ENCODE data around the gene PRR18. TPM values are rescaled to one million over a fixed set of nuclear protein-coding genes. Genes with fewer than 3 reads are reported as not detected.

PRR18 gene
- total and polyA plus RNA-seq, 9 of the 15 experiments (the other 6 are each of a cell fraction or from before 2014, with no cell fraction given) = not detected

DNA sequence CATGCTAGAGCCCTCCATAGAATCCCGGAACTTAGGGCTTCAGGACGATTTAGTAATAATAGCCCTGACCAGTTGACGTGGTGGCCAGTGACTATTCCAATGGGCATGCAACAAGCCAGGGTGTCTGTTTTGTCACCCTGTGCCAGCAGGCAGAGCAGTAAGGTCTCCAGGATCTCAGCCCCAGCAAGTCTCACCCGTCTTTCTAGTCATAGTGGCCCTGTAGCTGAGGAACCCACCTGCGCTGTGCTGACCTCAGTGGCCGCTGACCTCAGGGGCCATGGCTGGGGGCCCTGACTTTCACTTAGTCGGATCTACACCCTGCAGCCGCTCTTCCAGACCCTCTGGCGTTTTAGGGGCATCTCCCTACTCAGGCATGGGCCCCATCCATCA is 36.8 kb downstream of the PRR18 start:
- no TSS peak for BruUV-seq (replicated peaks)
- Histone ChIP-seq H3K4me1 (replicated peaks in 1 of 2; ENCODE audit: control insufficient read depth in 2 of 2, insufficient read depth in 2 of 2, low read length in 2 of 2) (peaks cover 0 to 6% of the 10 kb centered on the region in 2 experiments; a peak in 1 of 5 replicates), H2AFZ (ENCODE audit: low read depth, low read length) (no peak overlapping the region), H3K9me3 (replicated peaks; ENCODE audit: control insufficient read depth, insufficient read depth, low read depth, low read length) (no peaks in the 10 kb centered on the region), H3K4me3 (no peak overlapping the region), H3K36me3 (ENCODE audit: control insufficient read depth, insufficient read depth, low read length) (no peaks in the 10 kb centered on the region), H3K4me2 (ENCODE audit: insufficient read depth, low read length) (no peak overlapping the region), H3K9me1 (ENCODE audit: control insufficient read depth, insufficient read depth, low read length) (no peaks in the 10 kb centered on the region), H3K27me3 (ENCODE audit: control insufficient read depth in 2 of 2, insufficient read depth in 2 of 2, low read length in 2 of 2) (peaks cover 27 to 62% of the 10 kb centered on the region in 2 experiments), H3K27ac (ENCODE audit: extremely low read depth, low read depth, low read length) (no peak overlapping the region), H3K9ac (ENCODE audit: insufficient read depth in 1 of 2, low read depth in 2 of 2, low read length in 2 of 2) (no peak overlapping the region), H3K79me2 (ENCODE audit: control insufficient read depth, insufficient read depth, low read length) (no peaks in the 10 kb centered on the region), H4K20me1 (replicated peaks; ENCODE audit: control insufficient read depth, insufficient read depth, low read length) (0 out of 2 replicates have a peak, but pooled peaks cover 6% of the 10 kb centered on the region)
- intact Hi-C loops (cut with micrococcal nuclease) = loop anchor here (5.0 to 10.0 kb wide), 3 partner anchors 384 to 503 kb away; no protein-coding TSS in a partner anchor
- no peak for TF ChIP-seq DACH1 (IDR thresholded peaks at IDR 0.05; ENCODE audit: partially characterized antibody)
- no peak for TF ChIP-seq RFX1 (IDR thresholded peaks at IDR 0.05)
- TF ChIP-seq, protein P1, sequence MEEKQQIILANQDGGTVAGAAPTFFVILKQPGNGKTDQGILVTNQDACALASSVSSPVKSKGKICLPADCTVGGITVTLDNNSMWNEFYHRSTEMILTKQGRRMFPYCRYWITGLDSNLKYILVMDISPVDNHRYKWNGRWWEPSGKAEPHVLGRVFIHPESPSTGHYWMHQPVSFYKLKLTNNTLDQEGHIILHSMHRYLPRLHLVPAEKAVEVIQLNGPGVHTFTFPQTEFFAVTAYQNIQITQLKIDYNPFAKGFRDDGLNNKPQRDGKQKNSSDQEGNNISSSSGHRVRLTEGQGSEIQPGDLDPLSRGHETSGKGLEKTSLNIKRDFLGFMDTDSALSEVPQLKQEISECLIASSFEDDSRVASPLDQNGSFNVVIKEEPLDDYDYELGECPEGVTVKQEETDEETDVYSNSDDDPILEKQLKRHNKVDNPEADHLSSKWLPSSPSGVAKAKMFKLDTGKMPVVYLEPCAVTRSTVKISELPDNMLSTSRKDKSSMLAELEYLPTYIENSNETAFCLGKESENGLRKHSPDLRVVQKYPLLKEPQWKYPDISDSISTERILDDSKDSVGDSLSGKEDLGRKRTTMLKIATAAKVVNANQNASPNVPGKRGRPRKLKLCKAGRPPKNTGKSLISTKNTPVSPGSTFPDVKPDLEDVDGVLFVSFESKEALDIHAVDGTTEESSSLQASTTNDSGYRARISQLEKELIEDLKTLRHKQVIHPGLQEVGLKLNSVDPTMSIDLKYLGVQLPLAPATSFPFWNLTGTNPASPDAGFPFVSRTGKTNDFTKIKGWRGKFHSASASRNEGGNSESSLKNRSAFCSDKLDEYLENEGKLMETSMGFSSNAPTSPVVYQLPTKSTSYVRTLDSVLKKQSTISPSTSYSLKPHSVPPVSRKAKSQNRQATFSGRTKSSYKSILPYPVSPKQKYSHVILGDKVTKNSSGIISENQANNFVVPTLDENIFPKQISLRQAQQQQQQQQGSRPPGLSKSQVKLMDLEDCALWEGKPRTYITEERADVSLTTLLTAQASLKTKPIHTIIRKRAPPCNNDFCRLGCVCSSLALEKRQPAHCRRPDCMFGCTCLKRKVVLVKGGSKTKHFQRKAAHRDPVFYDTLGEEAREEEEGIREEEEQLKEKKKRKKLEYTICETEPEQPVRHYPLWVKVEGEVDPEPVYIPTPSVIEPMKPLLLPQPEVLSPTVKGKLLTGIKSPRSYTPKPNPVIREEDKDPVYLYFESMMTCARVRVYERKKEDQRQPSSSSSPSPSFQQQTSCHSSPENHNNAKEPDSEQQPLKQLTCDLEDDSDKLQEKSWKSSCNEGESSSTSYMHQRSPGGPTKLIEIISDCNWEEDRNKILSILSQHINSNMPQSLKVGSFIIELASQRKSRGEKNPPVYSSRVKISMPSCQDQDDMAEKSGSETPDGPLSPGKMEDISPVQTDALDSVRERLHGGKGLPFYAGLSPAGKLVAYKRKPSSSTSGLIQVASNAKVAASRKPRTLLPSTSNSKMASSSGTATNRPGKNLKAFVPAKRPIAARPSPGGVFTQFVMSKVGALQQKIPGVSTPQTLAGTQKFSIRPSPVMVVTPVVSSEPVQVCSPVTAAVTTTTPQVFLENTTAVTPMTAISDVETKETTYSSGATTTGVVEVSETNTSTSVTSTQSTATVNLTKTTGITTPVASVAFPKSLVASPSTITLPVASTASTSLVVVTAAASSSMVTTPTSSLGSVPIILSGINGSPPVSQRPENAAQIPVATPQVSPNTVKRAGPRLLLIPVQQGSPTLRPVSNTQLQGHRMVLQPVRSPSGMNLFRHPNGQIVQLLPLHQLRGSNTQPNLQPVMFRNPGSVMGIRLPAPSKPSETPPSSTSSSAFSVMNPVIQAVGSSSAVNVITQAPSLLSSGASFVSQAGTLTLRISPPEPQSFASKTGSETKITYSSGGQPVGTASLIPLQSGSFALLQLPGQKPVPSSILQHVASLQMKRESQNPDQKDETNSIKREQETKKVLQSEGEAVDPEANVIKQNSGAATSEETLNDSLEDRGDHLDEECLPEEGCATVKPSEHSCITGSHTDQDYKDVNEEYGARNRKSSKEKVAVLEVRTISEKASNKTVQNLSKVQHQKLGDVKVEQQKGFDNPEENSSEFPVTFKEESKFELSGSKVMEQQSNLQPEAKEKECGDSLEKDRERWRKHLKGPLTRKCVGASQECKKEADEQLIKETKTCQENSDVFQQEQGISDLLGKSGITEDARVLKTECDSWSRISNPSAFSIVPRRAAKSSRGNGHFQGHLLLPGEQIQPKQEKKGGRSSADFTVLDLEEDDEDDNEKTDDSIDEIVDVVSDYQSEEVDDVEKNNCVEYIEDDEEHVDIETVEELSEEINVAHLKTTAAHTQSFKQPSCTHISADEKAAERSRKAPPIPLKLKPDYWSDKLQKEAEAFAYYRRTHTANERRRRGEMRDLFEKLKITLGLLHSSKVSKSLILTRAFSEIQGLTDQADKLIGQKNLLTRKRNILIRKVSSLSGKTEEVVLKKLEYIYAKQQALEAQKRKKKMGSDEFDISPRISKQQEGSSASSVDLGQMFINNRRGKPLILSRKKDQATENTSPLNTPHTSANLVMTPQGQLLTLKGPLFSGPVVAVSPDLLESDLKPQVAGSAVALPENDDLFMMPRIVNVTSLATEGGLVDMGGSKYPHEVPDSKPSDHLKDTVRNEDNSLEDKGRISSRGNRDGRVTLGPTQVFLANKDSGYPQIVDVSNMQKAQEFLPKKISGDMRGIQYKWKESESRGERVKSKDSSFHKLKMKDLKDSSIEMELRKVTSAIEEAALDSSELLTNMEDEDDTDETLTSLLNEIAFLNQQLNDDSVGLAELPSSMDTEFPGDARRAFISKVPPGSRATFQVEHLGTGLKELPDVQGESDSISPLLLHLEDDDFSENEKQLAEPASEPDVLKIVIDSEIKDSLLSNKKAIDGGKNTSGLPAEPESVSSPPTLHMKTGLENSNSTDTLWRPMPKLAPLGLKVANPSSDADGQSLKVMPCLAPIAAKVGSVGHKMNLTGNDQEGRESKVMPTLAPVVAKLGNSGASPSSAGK (IDR thresholded peaks at IDR 0.05) = no peak
- no peak for TF ChIP-seq ASH1L (IDR thresholded peaks at IDR 0.05; ENCODE audit: borderline replicate concordance, low read depth, partially characterized antibody)
- no peak for TF ChIP-seq MEIS2 (IDR thresholded peaks at IDR 0.05; ENCODE audit: partially characterized antibody)
- TF ChIP-seq ZNF699 (CRISPR knock-in tag; IDR thresholded peaks at IDR 0.05; ENCODE audit: insufficient replicate concordance) = no peak
- no peak for TF ChIP-seq GABPA (tag; conservative IDR thresholded peaks at IDR 0.05; ENCODE audit: low read depth)
- WGBS (ENCODE audit: insufficient coverage, low coverage, missing lambda C conversion rate) = 2% methylated on average over 9 of the region's 9 CpGs
- DNase-seq (ENCODE audit: extremely low read depth in 1 of 4, low spot score in 3 of 4) (no peak), ATAC-seq (no peak), FAIRE-seq (no peak)
- ChIA-PET POLR2A (interaction anchor here (0.5 to 1.0 kb wide), 2 partner anchors 8 to 119 kb away, joined by 4 to 5 read pairs; no protein-coding TSS in a partner anchor), CTCF (ENCODE audit: low intra/inter-chr PET ratio) (no interaction called here)
- in situ Hi-C loops (cut with MboI) = loop anchor here (5.0 kb wide), 1 partner anchor 116 kb away; no protein-coding TSS in a partner anchor

All from K562 (cell line).